ENCODE data around the gene ANKRD63. TPM values are rescaled to one million over a fixed set of nuclear protein-coding genes. Genes with fewer than 3 reads are reported as not detected.

The ANKRD63 gene
- total and polyA plus RNA-seq, 10 of the 15 experiments (the other 5 are each of a cell fraction or from before 2014, with no cell fraction given): not detected

DNA sequence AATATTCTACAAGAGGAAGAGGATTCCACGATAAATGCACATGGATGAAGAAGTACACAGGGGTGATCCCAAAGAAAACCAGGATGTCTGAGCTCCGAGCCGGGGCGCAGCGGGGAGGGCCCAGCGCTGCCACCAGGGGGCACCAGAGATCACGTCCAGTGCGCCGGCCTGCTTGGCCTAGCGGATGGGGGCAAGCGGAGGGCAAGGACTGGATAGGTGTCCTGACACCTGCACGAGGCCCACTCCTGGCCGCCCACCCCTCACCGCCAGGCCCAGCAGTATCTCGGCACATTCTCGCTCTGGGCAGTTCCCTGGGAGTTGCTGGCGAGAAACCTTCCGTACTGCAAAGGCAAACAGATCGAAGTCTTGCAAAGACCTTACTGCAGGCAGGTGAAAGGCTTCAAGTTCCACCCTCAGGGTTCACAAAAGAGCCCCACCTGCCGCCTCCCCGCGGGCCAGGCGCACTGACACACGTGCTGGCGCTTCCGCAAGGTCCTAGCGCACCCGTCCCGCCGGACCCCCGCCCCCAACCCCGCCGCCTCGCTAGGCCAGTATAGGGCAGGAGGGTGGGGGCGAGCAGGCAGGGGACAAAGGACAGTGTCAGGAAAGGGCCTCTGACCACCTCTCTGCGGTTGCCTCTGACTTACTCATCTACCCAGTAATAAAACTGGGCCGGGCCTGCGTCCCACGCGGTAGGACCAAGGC is 3.3 kb downstream of the ANKRD63 start:
- no peak overlapping the region for H3K4me3 ChIP-seq
- ChIA-PET POLR2A (interaction anchor here (1.0 to 1.7 kb wide), 3 partner anchors 12 to 62 kb away, joined by 3 to 6 read pairs (median 5); no protein-coding TSS in a partner anchor), SMC1A (ENCODE audit: uncharacterized antibody, unreplicated experiment) (interaction anchor here (0.6 to 4.8 kb wide), 13 partner anchors 8 to 244 kb away, joined by 3 to 83 read pairs (median 5); partner anchors contain the start of gene PLCB2), CTCF (interaction anchor here (0.6 to 11.7 kb wide), 46 partner anchors 9 to 580 kb away, joined by 3 to 296 read pairs (median 4); partner anchors contain the start of genes BMF, CCDC9B, INAFM2 and PLCB2), RAD21 (ENCODE audit: unreplicated experiment) (interaction anchor here (0.6 to 5.7 kb wide), 18 partner anchors 19 to 250 kb away, joined by 3 to 93 read pairs (median 4); partner anchors contain the start of genes CCDC9B and PLCB2)
- BruUV-seq (replicated peaks): no TSS peak
- intact Hi-C loops (cut with micrococcal nuclease; ENCODE audit: unreplicated experiment): loop anchor here (1.0 to 10.0 kb wide), 5 partner anchors 31 to 395 kb away; partner anchors contain the start of gene BMF
- no peak overlapping the region for H3K27ac ChIP-seq (ENCODE audit: control insufficient read depth, insufficient read depth)
- H3K27me3 ChIP-seq (replicated peaks in 1 of 2; ENCODE audit: control insufficient read depth in 2 of 2, insufficient read depth in 2 of 2, low read length in 1 of 2): peaks cover 4 to 17% of the 10 kb centered on the region in 2 experiments
- FAIRE-seq (peak; percentile 80), ATAC-seq (peak; percentile 75), DNase-seq (ENCODE audit: low read depth, low spot score) (no peak)
- peak; percentile 92 for TF ChIP-seq SMC3 (IDR thresholded peaks at IDR 0.05; ENCODE audit: borderline replicate concordance, low read length)
- TF ChIP-seq, protein P1, sequence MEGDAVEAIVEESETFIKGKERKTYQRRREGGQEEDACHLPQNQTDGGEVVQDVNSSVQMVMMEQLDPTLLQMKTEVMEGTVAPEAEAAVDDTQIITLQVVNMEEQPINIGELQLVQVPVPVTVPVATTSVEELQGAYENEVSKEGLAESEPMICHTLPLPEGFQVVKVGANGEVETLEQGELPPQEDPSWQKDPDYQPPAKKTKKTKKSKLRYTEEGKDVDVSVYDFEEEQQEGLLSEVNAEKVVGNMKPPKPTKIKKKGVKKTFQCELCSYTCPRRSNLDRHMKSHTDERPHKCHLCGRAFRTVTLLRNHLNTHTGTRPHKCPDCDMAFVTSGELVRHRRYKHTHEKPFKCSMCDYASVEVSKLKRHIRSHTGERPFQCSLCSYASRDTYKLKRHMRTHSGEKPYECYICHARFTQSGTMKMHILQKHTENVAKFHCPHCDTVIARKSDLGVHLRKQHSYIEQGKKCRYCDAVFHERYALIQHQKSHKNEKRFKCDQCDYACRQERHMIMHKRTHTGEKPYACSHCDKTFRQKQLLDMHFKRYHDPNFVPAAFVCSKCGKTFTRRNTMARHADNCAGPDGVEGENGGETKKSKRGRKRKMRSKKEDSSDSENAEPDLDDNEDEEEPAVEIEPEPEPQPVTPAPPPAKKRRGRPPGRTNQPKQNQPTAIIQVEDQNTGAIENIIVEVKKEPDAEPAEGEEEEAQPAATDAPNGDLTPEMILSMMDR (IDR thresholded peaks at IDR 0.05 in 2 of 3, conservative IDR thresholded peaks at IDR 0.05 in 1 of 3; ENCODE audit: control insufficient read depth in 2 of 3, extremely low read depth in 1 of 3, insufficient read depth in 1 of 3, low read depth in 3 of 3, low read length in 3 of 3): peak; percentile 93 to 98 (median 93)
- TF ChIP-seq ZSCAN29 (IDR thresholded peaks at IDR 0.05): no peak
- no peak for TF ChIP-seq NBN (IDR thresholded peaks at IDR 0.05)
- TF ChIP-seq JUNB (IDR thresholded peaks at IDR 0.05): no peak
- no peak for TF ChIP-seq ETV6 (conservative IDR thresholded peaks at IDR 0.05 in 1 of 2, IDR thresholded peaks at IDR 0.05 in 1 of 2; ENCODE audit: borderline replicate concordance in 1 of 2, low read depth in 1 of 2)
- TF ChIP-seq, protein P2, sequence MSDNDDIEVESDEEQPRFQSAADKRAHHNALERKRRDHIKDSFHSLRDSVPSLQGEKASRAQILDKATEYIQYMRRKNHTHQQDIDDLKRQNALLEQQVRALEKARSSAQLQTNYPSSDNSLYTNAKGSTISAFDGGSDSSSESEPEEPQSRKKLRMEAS (IDR thresholded peaks at IDR 0.05; ENCODE audit: low read depth, low read length): 0 out of 2 replicates have a peak, but pooled peaks have one; percentile 28
- TF ChIP-seq ESRRA (IDR thresholded peaks at IDR 0.05; ENCODE audit: low read length): no peak
- TF ChIP-seq NFYA (IDR thresholded peaks at IDR 0.05; ENCODE audit: borderline replicate concordance, low read depth, low read length): no peak
- TF ChIP-seq POLR2AphosphoS2 (IDR thresholded peaks at IDR 0.05; ENCODE audit: low read depth, low read length): no peak
- TF ChIP-seq EED (IDR thresholded peaks at IDR 0.05; ENCODE audit: low read depth): 0 out of 2 replicates have a peak, but pooled peaks have one; percentile 36
- TF ChIP-seq YY1 (IDR thresholded peaks at IDR 0.05; ENCODE audit: low read depth, low read length): 0 out of 2 replicates have a peak, but pooled peaks have one; percentile 37
- TF ChIP-seq NFIC (IDR thresholded peaks at IDR 0.05; ENCODE audit: low read depth, low read length): no peak
- TF ChIP-seq MYB (IDR thresholded peaks at IDR 0.05; ENCODE audit: borderline replicate concordance, low read depth, low read length): no peak
- TF ChIP-seq RAD21 (IDR thresholded peaks at IDR 0.05; ENCODE audit: insufficient read depth, low read depth, low read length): peak; percentile 75
- no peak for TF ChIP-seq BCL11A (IDR thresholded peaks at IDR 0.05; ENCODE audit: low read depth, low read length)
- in situ Hi-C loops (cut with MboI): loop anchor here (5.0 to 10.0 kb wide), 3 partner anchors 33 to 495 kb away; partner anchors contain the start of gene FSIP1
- no peak overlapping the region for H2AFZ ChIP-seq (ENCODE audit: control insufficient read depth, low read depth, low read length)
- H3K9ac ChIP-seq (ENCODE audit: control insufficient read depth, insufficient read depth, low read length): no peak overlapping the region
- 26% methylated on average over 28 of the region's 40 CpGs for WGBS (ENCODE audit: insufficient coverage, insufficient replicate concordance, low lambda C conversion rate, missing lambda C conversion rate)
- H3K9me3 ChIP-seq (replicated peaks; ENCODE audit: control insufficient read depth, insufficient read depth, low read length): no peaks in the 10 kb centered on the region; the same call in 2 of the 3 replicates
- H3K36me3 ChIP-seq (ENCODE audit: control insufficient read depth in 2 of 2, insufficient read depth in 2 of 2, low read length in 1 of 2): no peaks in the 10 kb centered on the region
- peaks cover 11% of the 10 kb centered on the region for H3K4me1 ChIP-seq (ENCODE audit: control insufficient read depth, insufficient read depth, low read length)
- no peak overlapping the region for H3K4me2 ChIP-seq (ENCODE audit: control insufficient read depth, insufficient read depth)
- no peaks in the 10 kb centered on the region; the same call in 1 of the 2 replicates for H4K20me1 ChIP-seq (ENCODE audit: control insufficient read depth, insufficient read depth)
- H3K79me2 ChIP-seq (ENCODE audit: control insufficient read depth, insufficient read depth, low read length): no peaks in the 10 kb centered on the region

Data from GM12878 (cell line).